Endothelial cell of umbilical vein (primary cell): Measurements from ENCODE around the gene MAPK11. TPM values are rescaled to one million over a fixed set of nuclear protein-coding genes. Genes with fewer than 3 reads are reported as not detected.

ENCODE experiments used
- BruUV-seq: library from RNA; stranded (reverse); fragments of 400-500 nt; replicated peaks from 2 replicates; lab custom pipeline; 2021; lab: Mats Ljungman, UMichigan
- CTCF ChIA-PET: fragments of 300-600, 350-600 bp; sonication (Branson Sonifier 250); formaldehyde crosslinking; loops from one replicate; lab custom pipeline; 2021; ENCODE audit warnings: antibody characterized with exemption, inconsistent platforms; lab: Charles Lee
- POLR2A ChIA-PET: fragments of 300-600, 350-600 bp; sonication (Branson Sonifier 250); formaldehyde crosslinking; loops from one replicate; lab custom pipeline; 2021; ENCODE audit warnings: antibody characterized with exemption, inconsistent platforms; lab: Charles Lee
- DNase-seq: peaks from one replicate; pipeline ENCODE4 v3.0.0-alpha.2; 2011; ENCODE audit warnings: low read depth, low spot score
- FAIRE-seq: peaks from 2 replicates; lab custom pipeline; 2011; peaks lifted over from hg19 to GRCh38; lab: Jason Lieb, UNC
- H2AFZ ChIP-seq: 2 replicates; pipeline ENCODE4 v1.6.0; 2012; ENCODE audit warnings: low read depth, low read length, control low read depth, inconsistent platforms
- H3K27ac ChIP-seq: 2 replicates; pipeline ENCODE4 v1.5.1; 2011; ENCODE audit warnings: low read depth, mild to moderate bottlenecking, control low read depth, low read length, moderate library complexity; ENCODE audit not compliant: insufficient read depth
- H3K27me3 ChIP-seq, 2 experiments: 2 replicates each; pipeline versions ENCODE4 v1.6.0 to v1.6.1; 2011; ENCODE audit warnings: low read length in 2 of 2, mixed read lengths in 1 of 2; ENCODE audit not compliant: control insufficient read depth in 2 of 2, insufficient read depth in 2 of 2
- H3K36me3 ChIP-seq, 2 experiments: 2 replicates in 1 of 2; 3 replicates in 1 of 2; pipeline ENCODE4 v1.5.1; 2011; ENCODE audit warnings: low read length in 2 of 2, mild to moderate bottlenecking in 1 of 2, moderate library complexity in 1 of 2; ENCODE audit not compliant: control insufficient read depth in 2 of 2, insufficient read depth in 2 of 2; ENCODE audit errors: extremely low read depth in 1 of 2
- H3K4me1 ChIP-seq: 3 replicates; pipeline ENCODE4 v1.5.1; 2011; ENCODE audit warnings: mild to moderate bottlenecking, low read length; ENCODE audit not compliant: control insufficient read depth, insufficient read depth; ENCODE audit errors: extremely low read depth
- H3K4me2 ChIP-seq: 2 replicates; pipeline ENCODE4 v1.6.1; 2011; ENCODE audit warnings: low read length, control low read depth, mixed read lengths; ENCODE audit not compliant: insufficient read depth
- H3K4me3 ChIP-seq, 3 experiments: fragments of 200-600 bp in 1 of 3; sonication (generic), shearing (Covaris generic) in 1 of 3; replicated peaks in 1 of 3; 2 replicates each; pipeline ENCODE4 v1.5.1; 2011 to 2016; ENCODE audit warnings: control low read depth in 3 of 3, low read length in 3 of 3, mild to moderate bottlenecking in 2 of 3, inconsistent platforms in 1 of 3, low read depth in 1 of 3, moderate library complexity in 1 of 3; ENCODE audit not compliant: insufficient read depth in 1 of 3
- H3K79me2 ChIP-seq: 2 replicates; pipeline ENCODE4 v1.6.0; 2012; ENCODE audit warnings: low read length, inconsistent platforms; ENCODE audit not compliant: control insufficient read depth, insufficient read depth
- H3K9ac ChIP-seq: replicated peaks from 2 replicates; pipeline ENCODE3; 2011; ENCODE audit warnings: low read length, control low read depth; ENCODE audit not compliant: insufficient read depth; ENCODE audit errors: extremely low read depth
- H3K9me1 ChIP-seq: replicated peaks from 3 replicates; pipeline ENCODE4 v1.6.0; 2011; ENCODE audit warnings: mild to moderate bottlenecking, low read length; ENCODE audit not compliant: control insufficient read depth, insufficient read depth; ENCODE audit errors: extremely low read depth
- H3K9me3 ChIP-seq: replicated peaks from 2 replicates; pipeline ENCODE4 v1.5.1; 2012; ENCODE audit warnings: low read length, inconsistent platforms; ENCODE audit not compliant: control insufficient read depth, insufficient read depth
- H4K20me1 ChIP-seq: replicated peaks from 2 replicates; pipeline ENCODE3; 2011; ENCODE audit warnings: mild to moderate bottlenecking, low read length; ENCODE audit not compliant: control insufficient read depth, insufficient read depth; ENCODE audit errors: extremely low read depth
- CTCF ChIP-seq, 2 donors: IDR thresholded peaks; 1 replicate in 1 of 2; 2 replicates in 1 of 2; pipeline ENCODE4 v1.5.1; 2011; ENCODE audit warnings: low read length in 2 of 2, mild to moderate bottlenecking in 2 of 2, moderate library complexity in 2 of 2, control low read depth in 1 of 2, inconsistent platforms in 1 of 2, low read depth in 1 of 2; ENCODE audit not compliant: insufficient read depth in 1 of 2; ENCODE audit errors: extremely low read depth in 1 of 2
- FOS ChIP-seq: IDR thresholded peaks from 2 replicates; pipeline ENCODE4 v1.6.1; 2011; ENCODE audit warnings: mild to moderate bottlenecking, low read length, moderate library complexity, borderline replicate concordance; ENCODE audit not compliant: insufficient read depth
- GATA2 ChIP-seq: IDR thresholded peaks from 2 replicates; pipeline ENCODE4 v1.7.0; 2011; ENCODE audit warnings: low read depth, mild to moderate bottlenecking, moderate library complexity, mixed read lengths, low read length; ENCODE audit not compliant: insufficient read length, insufficient read depth
- JUN ChIP-seq: IDR thresholded peaks from 2 replicates; pipeline ENCODE4 v1.6.1; 2011; ENCODE audit warnings: borderline replicate concordance, low read depth; ENCODE audit not compliant: insufficient read length, insufficient read depth
- POLR2AphosphoS5 ChIP-seq: IDR thresholded peaks from 2 replicates; pipeline ENCODE4 v1.6.1; 2012; ENCODE audit warnings: low read depth, mild to moderate bottlenecking, control low read depth, low read length, moderate library complexity; ENCODE audit not compliant: insufficient read depth
- dilution Hi-C: fragments of 300-500 bp; cut with MboI; formaldehyde crosslinking; loops from one replicate; pipeline ENCODE4 v1.15.0; 2019; ENCODE audit warnings: low sequenced_read_pairs; ENCODE audit not compliant: extremely low pct_ligation_motif_present
- intact Hi-C: fragments of 100-400 bp; cut with micrococcal nuclease; formaldehyde crosslinking; loops from one replicate; pipeline ENCODE4 v1.10.0; 2022
- polyA plus RNA-seq, 4 experiments: library from polyadenylated mRNA; depleted of rRNA in 3 of 4; stranded (reverse) in 3 of 4; unstranded in 1 of 4; fragments of >200 nt; gene quantifications; 2 replicates each; pipeline versions ENCODE4 v1.2.1 to v1.2.3, GENCODE V29; 2011 to 2012; ENCODE audit warnings: missing spikeins in 1 of 4
- total RNA-seq: library from RNA; stranded (reverse); gene quantifications from 2 replicates; pipeline ENCODE4 v1.2.3, GENCODE V29; 2021

The MAPK11 gene
- total and polyA plus RNA-seq, 2 donors (not counting 3 experiments of a cell fraction or from before 2014, with no cell fraction given): 22.8 to 26.3 TPM

GRCh38 chr22:50260434-50260800 lies 9.8 kb downstream of the MAPK11 start:
- Histone ChIP-seq H4K20me1 (no peaks in the 10 kb centered on the region), H3K4me2 (peak overlapping the region; percentile 85), H2AFZ (peak overlapping the region; percentile 76), H3K36me3 (peaks cover 0 to 24% of the 10 kb centered on the region in 2 experiments), H3K4me1 (peaks cover 11% of the 10 kb centered on the region), H3K9me1 (no peaks in the 10 kb centered on the region), H3K79me2 (peaks cover 22% of the 10 kb centered on the region), H3K27me3 (no peaks in the 10 kb centered on the region), H3K4me3 (peak overlapping the region; percentile 23 to 69 (median 49)), H3K9me3 (no peaks in the 10 kb centered on the region), H3K9ac (peak overlapping the region; percentile 67), H3K27ac (peak overlapping the region; percentile 22)
- FAIRE-seq (no peak), DNase-seq (no peak)
- POLR2A ChIA-PET: interaction anchor here (1.3 kb wide), 1 partner anchor 12 kb away, joined by 3 read pairs; no protein-coding TSS in a partner anchor
- CTCF ChIA-PET: interaction anchor here (0.6 to 4.9 kb wide), 6 partner anchors 9 to 81 kb away, joined by 3 to 41 read pairs (median 6); partner anchors contain the start of genes HDAC10 and MAPK11
- intact Hi-C loops: no loop called here
- BruUV-seq: no TSS peak
- dilution Hi-C loops: no loop called here
- no peak for TF ChIP-seq FOS
- TF ChIP-seq CTCF (IDR thresholded peaks at IDR 0.05; ENCODE audit: extremely low read depth in 1 of 2, insufficient read depth in 1 of 2, low read depth in 1 of 2, low read length in 2 of 2): no peak
- TF ChIP-seq JUN: no peak
- TF ChIP-seq GATA2: no peak
- TF ChIP-seq POLR2AphosphoS5: no peak
